Breast epithelium (tissue), 3 donors: Measurements from ENCODE around the gene MAPKAP1.

ENCODE experiments used
- POLR2A ChIP-seq: fragments of 450-650 bp; IDR thresholded peaks from one replicate; pipeline ENCODE4 v1.6.1; 2016; ENCODE audit warnings: antibody characterized with exemption, mild to moderate bottlenecking, moderate library complexity
- POLR2AphosphoS5 ChIP-seq, 3 donors: sonication (generic); formaldehyde crosslinking; IDR thresholded peaks; one replicate each; pipeline ENCODE4 v1.6.1; 2017; ENCODE audit warnings: antibody characterized with exemption in 3 of 3
- TF ChIP-seq, protein P1 (sequence below), 3 donors: fragments of 450-650 bp; IDR thresholded peaks; one replicate each; pipeline ENCODE4 v1.5.1; 2016 to 2017; ENCODE audit warnings: antibody characterized with exemption in 3 of 3, mild to moderate bottlenecking in 3 of 3, moderate library complexity in 3 of 3

DNA sequence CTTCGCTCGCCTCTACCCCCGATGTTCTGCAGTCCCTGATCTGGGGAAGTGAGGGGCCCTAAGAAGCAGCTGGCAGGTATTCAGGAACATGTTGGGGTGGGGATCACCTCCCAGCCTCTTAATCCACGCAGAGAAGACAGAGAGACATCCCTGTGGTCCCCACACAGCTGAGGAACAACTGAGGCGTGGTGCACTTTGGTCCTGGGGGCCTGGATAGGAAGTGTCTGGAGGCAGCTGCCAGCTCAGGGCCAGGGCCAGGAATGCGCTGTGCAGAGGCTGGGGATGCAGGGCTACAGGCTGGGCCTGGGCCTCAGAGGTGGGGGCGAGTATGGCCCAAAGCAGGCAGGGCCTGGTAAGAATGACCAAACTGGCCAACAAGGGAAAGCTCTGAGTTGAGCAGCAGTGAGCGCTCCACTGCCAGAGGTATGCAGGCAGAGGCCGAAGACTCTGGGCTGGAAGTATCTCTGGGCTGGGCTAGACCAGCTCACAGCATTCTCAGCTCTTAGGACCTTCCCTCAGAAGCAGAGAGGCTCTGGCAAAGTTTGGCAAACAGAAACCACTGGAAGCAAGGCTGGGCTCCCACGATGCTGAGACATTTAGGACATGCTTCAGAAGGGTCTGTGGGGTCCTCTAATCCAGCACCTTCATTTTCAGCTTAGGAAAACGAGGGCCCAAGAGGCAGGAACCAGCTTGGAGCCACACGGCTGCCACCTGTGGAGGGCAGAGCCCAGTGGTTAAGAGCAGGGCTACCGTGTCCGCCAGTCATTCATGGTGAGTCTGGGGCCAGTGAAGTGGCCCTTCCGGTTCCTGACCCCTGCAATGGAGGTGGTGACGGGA is 271.0 kb downstream of the MAPKAP1 start:
- TF ChIP-seq, protein P1, sequence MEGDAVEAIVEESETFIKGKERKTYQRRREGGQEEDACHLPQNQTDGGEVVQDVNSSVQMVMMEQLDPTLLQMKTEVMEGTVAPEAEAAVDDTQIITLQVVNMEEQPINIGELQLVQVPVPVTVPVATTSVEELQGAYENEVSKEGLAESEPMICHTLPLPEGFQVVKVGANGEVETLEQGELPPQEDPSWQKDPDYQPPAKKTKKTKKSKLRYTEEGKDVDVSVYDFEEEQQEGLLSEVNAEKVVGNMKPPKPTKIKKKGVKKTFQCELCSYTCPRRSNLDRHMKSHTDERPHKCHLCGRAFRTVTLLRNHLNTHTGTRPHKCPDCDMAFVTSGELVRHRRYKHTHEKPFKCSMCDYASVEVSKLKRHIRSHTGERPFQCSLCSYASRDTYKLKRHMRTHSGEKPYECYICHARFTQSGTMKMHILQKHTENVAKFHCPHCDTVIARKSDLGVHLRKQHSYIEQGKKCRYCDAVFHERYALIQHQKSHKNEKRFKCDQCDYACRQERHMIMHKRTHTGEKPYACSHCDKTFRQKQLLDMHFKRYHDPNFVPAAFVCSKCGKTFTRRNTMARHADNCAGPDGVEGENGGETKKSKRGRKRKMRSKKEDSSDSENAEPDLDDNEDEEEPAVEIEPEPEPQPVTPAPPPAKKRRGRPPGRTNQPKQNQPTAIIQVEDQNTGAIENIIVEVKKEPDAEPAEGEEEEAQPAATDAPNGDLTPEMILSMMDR (IDR thresholded peaks at IDR 0.05), result no peak
- no peak for TF ChIP-seq POLR2A
- TF ChIP-seq POLR2AphosphoS5 (IDR thresholded peaks at IDR 0.05), result no peak
